NCI-H2029 (cell line): ENCODE results near the gene UBE2Q1.
A peak's percentile ranks its signal among the peaks of the same experiment; 100 is the strongest.
"Not testable (repeated sequence)": the region's sequence is repeated elsewhere in the genome, so short reads cannot be mapped to it uniquely, and the experiment has no call there.

Source experiments
- DNase-seq: peaks from one replicate; lab custom pipeline; 2025; lab: John Stamatoyannopoulos, UW

UBE2Q1 gene

DNA sequence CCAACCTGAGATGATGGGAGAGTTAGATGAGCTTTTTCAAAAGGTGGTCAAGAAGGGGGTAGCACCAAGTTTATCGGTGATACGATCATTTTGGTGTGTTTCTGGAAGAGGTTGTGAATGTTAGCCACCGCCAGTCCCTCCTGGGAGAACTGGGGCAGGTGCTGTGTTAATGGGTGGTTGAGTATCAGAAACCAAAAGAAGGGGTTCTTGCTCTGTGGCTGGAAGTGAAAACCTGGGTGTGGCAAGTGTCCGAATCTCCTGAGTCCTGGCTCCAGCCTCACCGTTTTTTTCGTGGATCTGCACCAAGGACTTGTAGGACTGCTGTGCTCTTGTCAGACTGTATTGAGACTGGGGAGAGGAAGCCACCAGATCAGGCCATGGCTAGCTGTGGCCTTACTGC is 7.8 kb downstream of the UBE2Q1 start:
- no peak for DNase-seq

DNA sequence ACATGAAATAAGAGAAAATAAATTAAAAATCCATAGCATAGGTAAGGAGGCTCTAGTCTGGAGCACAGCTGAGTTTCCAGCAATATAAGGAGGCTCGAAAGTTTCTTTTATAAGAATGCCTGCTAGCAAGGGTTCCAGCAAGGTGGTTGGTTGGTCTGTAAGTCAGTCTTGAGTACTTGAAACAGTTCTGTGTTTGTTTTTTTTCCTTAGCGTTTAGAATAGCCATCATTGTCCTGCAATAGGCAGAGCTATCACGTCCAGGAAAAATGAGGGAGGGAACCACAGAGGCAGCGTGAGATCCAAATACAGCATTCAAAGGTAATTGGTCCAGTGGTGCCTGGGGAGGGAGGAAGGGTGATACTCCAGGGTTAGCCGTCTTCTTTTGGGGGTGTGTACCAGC is 8.4 kb downstream of the UBE2Q1 start:
- DNase-seq, result no peak

DNA sequence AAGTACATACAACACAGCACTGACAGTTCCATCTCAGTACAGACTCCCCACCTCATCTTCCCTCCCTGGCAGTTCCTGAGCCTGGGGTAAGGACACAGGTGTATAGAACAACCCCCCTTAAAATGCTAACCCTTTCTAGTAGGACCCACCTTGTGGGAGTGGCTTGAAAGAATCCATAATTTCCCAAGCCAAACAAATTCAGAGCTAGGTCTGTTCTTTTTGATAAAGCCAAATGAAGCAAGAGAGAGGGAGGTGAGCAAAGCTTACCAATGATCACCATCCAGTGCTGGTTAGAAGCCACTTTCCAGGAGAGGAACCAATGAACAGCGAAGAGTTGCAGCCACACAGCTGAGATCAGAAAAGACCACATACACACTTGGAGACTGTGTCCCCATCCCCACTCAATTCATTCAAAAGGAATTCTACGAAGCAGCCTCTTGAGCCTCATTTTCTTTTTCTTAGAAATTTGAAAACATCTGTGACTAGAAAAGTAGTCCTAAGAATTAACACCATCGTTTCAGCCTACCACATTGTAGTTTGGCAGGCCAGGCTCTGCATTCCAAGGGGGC is 9.2 kb downstream of the UBE2Q1 start:
- no peak for DNase-seq

DNA sequence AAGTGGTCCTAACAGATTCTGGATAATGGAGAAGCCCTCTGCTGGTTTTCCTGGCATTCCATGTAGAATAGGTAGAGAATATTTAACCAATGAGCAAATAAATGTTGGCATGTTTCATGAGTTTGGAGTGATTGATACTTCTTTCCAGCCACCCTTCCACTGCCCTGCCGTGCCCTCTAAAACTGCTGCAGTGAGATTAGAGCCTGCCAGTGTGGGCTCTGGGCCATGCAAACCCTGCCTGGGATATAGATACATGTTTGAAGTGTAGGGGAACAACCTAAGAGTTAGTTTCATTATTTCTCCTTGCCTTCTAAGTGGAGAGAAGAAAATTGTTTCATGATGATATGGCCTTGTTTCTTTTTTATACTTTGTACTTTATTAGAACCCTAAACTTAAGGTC is 10.4 kb downstream of the UBE2Q1 start:
- no peak for DNase-seq

DNA sequence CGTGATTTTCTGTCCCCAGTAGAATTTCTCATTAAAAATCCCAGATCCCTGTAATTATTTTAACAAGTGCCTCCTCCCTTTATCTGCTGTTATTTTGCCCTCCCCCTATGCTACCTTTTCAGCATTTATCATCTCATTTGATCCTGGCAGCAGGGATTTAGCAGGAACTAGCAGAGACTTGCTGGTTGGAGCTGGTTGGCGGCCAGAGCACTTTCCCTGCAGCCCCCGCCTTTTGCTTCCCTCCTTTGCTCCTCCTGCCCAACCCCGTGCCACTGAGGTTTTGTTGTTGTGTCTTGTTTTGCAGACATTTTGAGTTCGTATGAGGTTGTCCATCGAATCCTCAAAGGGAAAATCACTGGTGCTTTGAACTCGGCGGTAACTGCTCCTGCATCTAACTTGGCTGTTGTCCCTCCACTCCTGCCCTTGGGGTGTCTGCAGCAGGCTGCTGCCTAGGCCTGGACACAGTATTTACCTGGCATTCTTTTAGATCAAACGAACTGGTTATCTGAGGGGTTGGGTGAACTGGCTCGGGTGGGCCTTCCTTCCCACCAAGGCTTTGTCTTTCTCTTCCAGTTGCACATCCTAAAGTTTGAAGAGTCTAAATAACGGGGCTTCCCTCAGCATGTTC is 11.2 kb downstream of the UBE2Q1 start:
- no peak for DNase-seq

DNA sequence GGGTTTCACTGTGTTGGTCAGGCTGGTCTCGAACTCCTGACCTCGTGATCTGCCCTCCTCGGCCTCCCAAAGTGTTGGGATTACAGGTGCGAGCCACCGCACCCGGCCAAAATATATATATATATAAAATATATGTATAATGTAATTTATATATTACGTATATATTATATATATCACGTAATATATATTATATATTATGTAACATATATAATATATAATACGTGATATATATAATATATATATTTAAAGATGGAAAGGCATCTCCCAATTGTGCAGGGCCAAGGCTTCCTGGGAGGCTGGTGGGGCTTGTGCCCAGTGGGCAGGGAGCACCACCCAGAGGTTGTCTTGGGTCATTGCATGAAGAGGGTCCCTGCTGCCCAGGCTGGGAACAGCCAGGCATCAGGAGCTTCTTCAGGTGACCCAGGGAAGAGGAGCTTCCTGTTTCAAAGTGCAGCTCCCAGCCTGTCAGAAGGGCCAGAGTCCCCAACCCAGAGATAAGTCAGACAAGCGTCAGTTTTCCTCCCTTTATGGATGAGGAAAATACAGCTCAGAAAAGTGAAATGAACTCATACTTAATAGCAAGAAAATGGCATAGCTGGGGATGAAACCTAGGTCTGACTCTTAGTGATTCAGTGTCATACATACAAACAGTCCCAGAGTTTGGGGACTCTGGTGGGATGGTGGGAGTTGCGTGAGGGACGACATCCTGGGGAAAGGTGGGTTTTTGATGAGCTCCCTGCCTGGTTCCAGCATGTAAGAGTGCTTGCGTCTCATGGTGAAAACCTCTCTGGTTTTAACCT is 12.0 kb downstream of the UBE2Q1 start:
- peak; percentile 64 for DNase-seq

DNA sequence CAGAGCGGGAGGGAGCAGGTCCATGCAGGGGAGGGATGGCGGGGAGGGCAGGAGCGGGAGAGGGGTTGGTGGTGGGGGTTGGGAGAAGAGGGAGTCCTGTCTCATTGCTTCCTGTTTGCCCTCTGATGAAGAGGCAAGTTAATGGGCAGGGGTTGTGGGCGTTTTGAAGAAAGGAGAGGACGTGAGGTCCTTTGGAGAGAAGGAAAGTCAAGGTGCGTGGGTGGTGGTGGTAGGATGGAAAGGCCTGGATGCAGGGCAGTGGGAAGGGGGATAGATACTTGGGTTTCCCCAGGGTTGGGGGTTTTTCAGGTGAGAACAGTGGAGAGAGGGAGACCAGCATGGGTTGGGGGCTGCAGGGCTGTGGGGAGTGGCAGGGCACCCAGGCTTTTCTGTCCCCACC is 17.2 kb downstream of the UBE2Q1 start:
- DNase-seq, result no peak

DNA sequence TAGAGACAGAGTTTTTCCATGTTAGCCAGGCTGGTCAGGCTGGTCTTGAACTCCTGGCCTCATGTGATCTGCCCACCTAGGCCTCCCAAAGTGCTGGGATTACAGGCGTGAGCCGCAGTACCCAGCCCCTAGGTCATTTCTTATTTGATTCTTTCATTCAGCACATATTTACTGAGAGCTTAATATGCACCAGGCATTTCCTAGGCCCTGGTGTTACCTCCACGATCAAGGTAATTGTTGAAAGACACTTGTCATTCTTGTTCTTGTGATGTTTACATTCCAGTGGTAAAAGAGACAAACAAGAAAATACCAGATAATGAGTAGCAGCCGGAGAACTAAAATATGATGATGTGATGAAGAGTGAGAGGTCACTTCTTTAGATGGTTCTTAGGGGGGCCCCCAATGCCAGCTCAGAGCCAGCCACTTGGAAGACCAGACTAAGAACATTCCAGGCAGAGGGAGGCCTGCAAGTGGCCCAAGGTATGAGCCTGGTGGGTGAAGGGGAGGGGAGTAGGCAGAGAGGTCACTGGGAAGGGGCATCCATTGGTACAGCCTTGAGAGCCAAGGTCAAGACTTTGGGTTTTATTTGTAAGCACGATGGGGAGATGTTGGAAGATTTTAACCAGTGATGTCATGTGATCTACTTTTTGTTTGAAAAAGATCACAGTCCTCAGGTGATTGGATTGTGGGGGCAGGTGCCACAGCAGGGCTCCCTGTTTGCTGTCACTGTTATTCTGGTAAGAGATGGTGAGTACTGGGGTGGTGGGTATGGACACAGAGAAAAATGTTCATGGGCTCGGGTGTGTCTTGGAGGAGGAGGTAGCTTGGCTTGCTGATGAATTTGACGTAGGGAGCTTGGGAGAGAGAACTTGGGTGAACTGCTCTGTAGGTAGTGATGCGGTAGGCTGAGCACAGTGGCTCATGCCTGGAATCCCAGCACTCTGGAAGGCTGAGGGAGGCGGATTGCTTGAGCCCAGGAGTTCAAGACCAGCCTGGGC is 18.7 kb downstream of the UBE2Q1 start:
- no peak for DNase-seq

DNA sequence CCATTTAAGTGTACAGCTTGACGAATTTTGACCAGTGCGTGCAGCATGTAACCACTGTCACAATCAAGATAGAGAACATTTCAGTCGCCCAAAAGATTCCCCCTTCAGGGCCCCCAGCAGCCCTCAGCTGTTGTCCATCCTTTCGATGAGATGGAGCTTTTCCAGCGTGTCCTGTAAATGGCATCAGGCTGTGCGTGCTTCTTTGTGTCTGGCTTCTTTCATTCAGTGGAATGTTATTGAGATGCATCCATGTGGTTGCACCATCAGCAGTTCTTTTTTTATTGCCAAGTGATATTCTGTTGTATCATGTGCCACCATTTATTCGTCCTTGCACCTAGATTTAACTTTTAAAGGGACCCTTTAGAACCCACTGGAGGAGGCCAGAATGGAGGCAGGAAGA is 21.9 kb downstream of the UBE2Q1 start:
- no peak for DNase-seq

DNA sequence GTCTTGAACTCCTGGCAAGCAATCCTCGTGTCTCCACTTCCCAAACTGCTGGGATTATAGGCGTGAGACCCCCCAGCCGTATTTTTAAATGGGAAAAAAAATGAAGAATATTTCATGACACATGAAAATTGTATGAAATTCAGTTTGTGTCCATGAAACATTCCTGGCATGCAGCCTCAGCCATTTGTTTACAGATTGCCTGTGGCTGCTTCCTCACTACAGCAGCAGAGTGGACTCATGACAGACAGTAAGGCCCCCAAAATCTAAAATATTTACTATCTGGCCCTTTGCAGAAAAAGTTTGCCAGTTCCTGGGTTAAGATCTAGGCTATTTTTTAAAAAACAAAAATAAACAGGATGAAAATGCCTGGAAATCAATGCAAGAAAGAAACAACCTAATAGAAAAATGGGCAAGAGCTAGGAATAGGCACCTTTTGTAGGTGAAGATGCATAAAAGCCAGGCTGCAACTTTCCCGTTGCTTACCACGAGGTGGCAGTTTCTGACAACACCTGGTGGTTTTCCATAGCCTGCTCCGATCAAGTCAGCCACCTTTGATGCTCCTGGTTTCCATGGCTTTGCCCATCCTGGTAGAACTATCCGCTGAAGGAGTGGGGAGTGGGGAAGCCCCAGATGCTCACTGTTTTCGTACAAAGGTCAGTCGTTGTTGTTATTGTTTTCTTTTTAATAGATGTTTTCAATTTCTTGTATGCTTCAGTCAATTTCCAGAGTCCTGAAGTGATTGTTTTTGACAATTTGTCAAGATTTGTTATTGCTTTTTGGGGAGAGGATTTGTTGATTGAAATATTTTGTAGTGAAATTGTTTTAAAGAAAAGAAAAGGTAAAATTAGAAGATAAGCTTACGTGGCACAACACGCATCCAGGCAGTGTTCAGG is 24.3 kb downstream of the UBE2Q1 start:
- DNase-seq, result no peak

DNA sequence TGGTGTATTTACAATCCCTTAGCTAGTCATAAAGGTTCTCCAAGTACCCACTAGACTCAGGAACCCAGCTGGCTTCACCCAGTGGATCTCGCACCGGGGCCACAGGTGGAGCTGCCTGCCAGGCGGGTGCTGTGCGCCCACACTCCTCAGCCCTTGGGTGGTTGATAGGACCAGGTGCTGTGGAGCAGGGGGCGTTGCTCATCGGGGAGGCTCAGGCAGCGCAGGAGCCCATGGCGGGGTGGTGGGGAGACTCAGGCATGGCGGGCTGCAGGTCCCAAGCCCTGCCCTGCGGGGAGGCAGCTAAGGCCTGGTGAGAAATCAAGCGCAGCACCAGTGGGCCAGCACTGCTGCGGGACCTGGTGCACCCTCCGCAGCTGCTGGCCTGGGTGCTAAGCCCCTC is 26.5 kb downstream of the UBE2Q1 start:
- DNase-seq, result not testable (repeated sequence)

DNA sequence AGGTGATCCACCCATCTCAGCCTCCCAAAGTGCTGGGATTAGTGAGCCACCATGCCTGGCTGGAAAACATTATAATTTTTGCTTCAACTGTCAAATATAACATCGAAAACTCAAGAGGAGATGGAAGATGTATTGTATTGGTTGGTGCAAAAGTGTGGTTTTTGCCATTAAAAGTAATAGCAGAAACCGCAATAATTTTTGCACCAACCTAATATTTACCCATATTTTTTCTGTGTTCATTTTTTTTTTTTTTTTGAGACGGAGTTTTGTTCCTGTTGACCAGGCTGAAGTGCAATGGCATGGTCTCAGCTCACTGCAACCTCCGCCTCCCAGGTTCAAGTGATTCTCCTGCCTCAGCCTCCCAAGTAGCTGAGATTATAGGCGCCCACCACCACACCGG is 29.2 kb downstream of the UBE2Q1 start:
- DNase-seq, result no peak

DNA sequence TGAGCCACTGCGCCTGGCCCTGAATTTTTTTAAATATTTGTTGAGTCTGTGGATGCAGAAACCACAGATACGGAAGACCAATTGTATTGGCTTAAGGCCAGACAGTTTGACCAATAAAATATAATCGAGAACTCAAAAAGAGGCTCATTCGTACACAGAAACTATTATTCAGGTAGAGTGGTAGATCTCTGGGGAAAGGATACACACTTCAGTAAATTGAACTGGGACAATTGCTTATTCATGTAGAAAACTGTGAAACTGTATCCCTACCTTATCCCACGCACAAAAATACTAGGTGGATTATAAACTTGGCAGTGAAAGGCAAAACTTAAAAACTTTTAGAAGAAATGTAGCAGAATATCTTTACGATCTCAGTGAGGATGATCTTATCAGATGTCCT is 31.3 kb downstream of the UBE2Q1 start:
- DNase-seq, result peak; percentile 41

DNA sequence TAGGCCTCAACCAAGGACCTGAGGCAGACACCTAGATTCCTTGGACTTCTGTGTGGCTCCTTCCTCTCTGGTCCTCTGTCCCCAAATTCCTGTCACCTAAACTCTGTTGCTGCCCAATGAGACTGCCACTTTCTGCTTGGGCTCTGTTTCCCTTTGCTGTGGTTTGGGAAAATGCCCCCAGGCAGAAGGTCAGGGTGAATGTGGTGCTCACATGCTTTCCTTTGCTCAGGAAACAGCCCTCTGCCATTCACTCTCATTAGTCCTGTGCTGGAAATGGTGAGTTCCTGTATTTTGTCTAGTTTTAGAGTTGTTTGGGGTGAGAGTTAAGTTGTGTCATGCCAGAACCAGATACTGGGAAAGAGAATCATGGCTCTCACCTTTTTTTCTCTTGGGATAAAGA is 33.6 kb downstream of the UBE2Q1 start:
- DNase-seq, result no peak

DNA sequence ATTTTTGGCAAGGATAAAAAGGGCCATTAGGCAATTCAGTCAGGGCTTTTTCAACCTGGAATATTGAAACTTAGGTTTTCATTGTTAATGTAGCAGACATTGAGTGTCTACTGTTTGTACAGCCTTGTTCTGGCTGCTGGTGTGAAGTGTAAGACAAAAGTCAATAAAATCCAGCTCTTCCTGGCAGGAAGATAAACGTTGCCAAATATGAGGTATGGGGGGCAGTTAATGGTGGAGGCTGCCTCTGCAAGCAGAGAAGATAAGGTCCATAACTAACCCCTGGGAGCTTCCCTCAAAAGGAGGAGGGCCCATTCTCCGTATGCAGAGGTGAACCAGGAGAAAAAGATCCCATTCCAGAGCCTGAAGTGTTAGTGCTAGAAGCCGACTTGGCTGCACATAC is 36.8 kb downstream of the UBE2Q1 start:
- DNase-seq, result peak; percentile 56

DNA sequence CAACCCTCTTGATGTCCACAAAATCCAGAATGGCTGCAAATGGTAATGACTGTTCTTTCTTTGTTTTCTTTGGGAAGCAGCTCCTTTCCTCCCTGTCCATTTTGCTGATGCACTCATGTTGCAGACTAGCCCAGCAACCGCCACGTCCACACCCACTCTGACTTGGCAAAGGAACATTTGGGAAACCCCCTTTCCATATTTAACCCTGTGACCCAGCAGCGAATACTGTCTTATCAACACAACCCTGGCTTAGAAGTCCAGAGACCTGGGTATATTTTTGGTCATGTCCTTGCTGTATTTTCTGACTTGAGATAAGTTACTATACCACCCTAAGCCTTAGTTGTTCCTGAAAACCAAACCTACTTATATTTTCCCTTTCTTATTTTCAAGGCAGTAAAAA is 38.1 kb downstream of the UBE2Q1 start:
- no peak for DNase-seq

DNA sequence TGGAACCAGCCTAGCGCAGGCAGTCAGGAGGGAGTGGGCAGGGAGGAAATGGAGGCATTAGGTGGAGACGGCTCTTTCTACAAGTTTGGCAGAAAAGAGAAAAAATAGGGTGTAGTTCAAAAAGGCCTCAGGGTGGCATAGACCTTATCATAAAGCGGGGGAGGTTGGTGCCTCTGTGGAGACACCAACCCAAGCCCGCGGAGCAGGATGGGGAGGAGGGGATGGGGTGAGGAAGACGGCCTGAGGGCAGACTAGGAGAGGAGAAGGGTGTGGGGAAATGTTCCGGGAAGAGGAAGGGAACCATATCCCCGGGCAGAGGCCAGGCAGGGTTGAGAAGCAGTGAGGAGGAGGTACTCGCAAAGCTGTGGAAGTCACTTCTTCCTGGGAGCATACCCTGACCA is 38.9 kb downstream of the UBE2Q1 start:
- DNase-seq, result no peak

DNA sequence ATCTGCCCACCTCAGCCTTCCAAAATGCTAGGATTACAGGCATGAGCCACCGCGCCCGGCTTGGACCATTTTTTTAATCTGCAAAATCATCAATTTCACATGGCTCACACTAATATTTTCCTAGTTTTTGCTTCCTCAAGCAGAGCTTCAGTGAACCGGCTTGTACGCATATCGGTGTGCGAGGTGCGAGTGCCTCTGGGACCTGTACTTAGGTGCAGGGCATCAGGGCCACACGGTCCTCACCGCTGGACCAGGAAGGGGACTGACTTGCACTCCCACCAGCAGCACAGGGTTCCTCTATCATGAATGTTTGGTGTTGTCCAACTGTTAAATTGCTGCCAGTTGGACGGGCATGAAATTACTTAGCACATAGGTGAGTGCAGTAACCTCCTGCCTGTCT is 40.8 kb downstream of the UBE2Q1 start:
- no peak for DNase-seq

DNA sequence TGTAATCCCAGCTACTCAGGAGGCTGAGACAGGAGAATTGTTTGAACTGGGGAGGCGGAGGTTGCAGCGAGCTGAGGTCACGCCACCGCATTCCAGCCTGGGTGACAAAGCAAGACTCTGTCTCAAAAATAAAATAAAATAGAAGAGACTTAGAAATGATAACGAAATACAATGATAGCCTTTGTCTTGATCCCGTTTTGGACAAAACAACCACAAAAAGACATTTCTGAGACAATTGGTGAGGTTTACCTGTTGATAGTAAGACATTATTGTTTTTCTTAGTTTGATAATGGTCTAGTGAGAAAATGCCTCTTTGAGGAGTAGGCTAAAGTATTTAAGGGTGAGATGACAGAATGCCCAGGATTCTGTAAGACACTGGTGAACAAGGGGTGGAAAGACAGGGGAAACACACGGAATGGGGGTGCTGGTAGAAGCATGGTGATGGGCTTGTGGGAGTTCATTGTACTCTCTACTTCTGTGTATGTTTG is 44.4 kb downstream of the UBE2Q1 start:
- DNase-seq, result no peak

DNA sequence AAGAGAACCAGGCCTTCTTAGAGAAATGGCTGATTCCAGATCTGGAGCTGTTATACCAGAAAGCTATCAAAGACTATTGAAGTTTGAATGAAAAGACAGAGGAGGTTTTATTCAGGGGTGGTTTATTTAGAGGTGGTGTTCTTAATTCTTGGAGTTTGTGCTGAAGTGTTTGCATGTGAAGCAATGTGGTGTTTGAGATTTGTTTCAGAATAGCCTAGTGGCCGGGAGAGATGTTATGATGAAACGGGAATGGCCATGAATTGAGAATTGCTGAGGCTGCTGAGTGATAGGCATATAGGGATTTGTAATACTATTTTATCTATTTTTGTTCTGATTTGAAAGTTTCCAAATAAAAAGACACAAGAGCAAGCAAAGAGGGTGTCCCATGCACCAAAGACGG is 45.7 kb downstream of the UBE2Q1 start:
- DNase-seq, result no peak

DNA sequence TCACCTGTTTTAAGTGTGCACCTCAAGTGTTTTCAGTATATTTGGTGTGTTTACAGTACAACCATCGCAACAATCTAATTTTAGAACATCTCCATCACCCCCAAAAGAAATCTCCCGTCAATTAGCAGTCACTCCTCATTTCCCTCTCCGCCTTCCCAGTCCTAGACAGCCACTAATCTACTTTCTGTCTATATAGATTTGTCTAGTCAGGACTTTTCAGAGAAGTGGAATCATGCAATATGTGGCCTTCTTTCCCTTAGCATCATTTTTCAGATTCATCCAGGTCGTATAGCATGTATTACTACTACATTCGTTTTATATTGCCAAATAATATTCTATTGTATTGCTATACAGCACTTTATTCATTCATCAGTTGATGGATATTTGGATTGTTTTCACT is 54.6 kb downstream of the UBE2Q1 start:
- no peak for DNase-seq
